M059J (cell line): ENCODE measurements around the gene ELL3. TPM values are rescaled to one million over a fixed set of nuclear protein-coding genes. Genes with fewer than 3 reads are reported as not detected.
"Not testable (repeated sequence)": the region's sequence is repeated elsewhere in the genome, so short reads cannot be mapped to it uniquely, and the experiment has no call there.

Source experiments
- DNase-seq: peaks from one replicate; pipeline ENCODE4 v3.0.0-alpha.2; 2012; ENCODE audit warnings: low read depth
- total RNA-seq: library from RNA; depleted of rRNA; stranded (reverse); fragments of >200 nt; shearing (Covaris generic); gene quantifications from 2 replicates; pipeline ENCODE4 v1.2.3, GENCODE V29; 2014

ELL3 gene
- total RNA-seq, 1 experiment from 2014 or later, result 0.86 TPM

DNA sequence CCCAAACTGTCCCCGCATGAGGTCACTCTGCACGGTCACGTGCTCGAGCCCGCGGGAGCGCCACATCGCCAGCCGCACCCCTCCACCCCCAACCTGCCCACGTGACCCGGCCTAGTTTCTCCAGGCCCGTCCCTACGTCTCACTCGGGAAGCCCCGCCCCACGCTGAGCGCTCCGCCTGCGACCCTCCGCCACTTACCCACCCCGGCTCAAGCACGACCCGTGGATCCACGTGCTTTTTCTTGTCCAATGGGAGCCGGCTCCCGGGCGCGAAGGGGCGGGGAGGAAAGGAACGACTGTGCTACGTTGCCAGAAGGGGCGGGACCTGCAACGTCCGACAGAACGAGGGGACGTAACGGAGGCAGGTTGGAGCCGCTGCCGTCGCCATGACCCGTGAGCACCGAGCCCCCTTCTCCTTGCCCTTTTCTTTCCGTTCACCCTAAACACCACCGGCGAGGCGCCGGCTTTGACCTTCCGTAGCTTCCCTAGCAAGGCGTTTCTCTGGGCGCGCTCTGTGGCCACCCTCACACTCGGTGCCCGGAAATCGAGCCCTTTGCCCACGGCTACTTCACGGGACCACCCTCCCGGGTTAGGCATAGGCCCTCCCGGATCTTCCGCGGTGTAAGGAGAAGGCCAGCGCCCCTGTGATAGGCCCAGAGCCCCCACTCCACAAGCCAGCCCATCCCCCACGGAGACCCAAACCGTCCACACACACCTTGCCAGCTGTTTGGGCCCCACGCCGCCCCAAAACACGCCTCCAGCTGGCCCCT lies 15.4 kb upstream of the ELL3 start, which contains the start of gene SERF2:
SERF2 (plus strand) TSS at position 328 of the 768 bp plus-strand sequence; CDS start at position 385, 57 bp downstream.
- DNase-seq, result peak; percentile 98

DNA sequence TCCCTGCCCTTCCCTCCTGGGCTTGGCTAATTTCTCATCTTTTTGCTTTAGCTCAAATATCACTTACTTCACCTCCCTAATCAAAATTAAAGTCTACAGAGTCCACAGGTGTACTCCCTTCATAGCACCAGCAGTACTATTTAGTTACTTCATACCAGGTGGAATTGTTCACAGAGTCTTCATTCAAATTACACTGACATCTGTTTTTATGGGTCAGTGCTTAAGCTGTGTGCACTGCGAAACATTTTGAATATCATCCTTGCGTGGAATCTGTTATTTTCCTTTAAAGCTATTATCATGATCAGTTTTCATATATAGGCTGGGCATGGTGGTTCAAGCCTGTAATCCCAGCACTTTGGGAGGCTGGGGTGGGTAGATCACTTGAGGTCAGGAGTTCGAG lies 12.6 kb upstream of the ELL3 start:
- no peak for DNase-seq

DNA sequence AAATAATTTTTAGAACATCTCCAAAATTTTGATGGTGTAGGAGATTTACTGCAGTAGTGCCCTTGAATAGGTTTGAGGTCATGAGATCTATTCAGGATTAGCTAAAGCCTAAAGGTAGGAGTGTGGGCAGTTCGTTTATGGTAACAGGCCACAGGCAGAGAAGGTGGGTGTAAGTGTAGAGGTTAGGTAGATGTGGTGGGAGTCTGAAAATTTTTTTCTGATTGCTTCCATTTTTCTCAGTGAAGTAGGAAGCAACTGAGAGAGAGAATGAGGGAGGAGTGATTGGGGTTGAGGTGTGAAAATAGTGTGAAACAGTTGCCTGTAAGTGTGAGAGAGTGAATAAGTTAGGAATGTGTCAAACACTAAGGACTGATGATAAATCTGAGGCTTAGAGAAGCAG lies 2.2 kb upstream of the ELL3 start:
- DNase-seq, result no peak

DNA sequence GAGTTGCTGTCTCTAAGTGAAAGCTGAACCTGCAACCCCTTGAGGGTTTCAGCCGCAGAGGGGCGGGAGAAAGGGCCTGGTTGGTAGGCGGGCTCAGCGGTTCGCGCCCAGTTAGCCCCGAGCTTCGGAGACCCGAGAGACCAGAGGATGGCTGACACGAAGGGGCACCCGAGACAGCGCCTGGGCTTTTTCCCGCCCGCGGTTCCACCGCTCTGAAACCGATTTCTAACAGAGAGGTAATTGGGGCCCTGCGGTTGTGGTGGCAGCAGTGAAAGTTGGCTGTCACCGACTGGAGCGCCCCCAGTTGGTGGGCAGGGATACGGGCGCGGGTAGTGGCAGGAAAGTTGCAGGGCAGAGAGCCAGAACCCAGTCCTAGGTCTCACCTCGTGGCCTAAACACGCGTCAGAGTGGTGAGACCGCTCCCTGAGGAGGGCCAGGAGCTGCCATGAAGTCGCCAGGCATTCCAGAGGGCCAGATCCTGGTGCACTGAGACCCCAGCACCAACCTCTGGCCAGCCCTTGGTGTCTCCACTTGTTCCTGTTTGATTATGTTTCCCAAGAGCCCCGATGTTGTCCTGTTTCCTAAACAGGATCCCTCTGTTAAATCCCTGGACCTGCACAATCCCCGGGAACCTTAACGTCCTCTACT lies 625 bp upstream of the ELL3 start:
- peak; percentile 73 for DNase-seq

- DNase-seq, result no peak
These were observed 557 bp downstream of the ELL3 start for GRCh38 chr15:43776101-43776717.

GRCh38 chr15:43775411-43775965 lies 1.3 kb downstream of the ELL3 start:
- peak; percentile 75 for DNase-seq

GRCh38 chr15:43774062-43774461 lies 2.7 kb downstream of the ELL3 start:
- DNase-seq, result no peak

DNA sequence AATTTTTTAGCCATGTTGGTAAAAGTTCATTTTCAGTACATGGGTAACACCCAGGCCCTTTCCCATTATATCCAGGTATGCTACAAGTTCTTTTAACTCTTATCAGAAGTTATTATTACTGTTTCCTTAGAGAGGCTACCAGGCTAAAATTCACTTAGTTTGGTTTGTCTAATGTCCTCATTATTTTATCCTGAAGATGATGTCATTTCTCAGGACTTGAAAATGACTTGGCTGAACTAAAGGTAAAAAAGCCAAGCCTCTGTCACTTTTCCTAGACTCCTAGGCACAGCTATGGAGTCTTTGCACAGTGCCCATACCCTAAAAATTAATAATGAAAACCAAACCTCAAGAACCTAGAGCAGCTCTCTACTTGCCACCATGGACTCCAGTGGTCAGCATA lies 4.1 kb downstream of the ELL3 start:
- DNase-seq, result no peak

DNA sequence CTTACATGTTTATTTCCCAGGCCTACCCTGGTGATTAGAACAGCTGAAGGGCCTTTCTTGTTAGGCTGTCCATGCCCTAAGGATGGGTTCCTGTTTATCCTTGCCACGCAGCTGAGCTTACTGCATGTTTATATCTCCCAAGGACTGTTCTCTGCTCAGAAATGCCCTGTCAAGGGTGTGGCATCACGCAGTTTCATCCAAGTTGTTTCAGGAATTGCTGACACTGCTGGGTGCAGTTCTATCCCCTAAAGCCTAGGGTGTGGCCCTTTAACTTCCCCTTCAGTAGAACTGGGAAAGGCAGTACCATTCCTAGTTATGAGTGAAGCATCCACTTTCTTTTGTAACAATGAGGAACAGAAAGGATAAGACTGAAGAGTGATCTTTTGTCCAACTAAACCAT lies 5.0 kb downstream of the ELL3 start:
- no peak for DNase-seq

DNA sequence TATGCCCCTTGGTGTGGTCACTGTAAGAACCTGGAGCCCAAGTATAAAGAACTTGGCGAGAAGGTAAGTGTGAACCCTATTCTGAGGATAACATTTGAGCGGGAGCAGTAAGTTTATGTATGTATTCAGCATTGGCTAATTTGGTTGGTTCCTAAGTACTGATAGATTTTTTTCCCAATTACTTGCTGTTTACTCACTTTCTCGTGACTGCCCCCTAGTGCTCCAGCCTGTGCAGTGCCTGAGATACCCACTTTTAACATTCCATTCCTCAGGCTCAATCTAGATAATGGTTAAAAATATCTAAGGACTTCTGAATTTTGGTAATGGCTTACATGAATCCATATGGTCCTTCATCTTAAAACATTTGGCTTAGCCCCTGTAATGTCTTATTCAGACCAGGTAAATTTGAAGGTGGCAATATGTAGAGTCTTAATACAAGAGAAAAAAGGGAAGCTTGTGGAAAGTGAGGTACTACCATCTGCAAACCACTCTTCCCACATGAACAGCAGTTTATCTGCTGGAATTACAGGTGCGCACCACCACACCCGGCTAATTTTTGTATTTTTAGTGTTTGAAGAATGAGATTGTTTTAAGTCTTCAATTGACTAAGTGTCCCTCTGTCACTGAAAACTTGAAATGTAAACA lies 7.1 kb downstream of the ELL3 start:
- peak; percentile 53 for DNase-seq

DNA sequence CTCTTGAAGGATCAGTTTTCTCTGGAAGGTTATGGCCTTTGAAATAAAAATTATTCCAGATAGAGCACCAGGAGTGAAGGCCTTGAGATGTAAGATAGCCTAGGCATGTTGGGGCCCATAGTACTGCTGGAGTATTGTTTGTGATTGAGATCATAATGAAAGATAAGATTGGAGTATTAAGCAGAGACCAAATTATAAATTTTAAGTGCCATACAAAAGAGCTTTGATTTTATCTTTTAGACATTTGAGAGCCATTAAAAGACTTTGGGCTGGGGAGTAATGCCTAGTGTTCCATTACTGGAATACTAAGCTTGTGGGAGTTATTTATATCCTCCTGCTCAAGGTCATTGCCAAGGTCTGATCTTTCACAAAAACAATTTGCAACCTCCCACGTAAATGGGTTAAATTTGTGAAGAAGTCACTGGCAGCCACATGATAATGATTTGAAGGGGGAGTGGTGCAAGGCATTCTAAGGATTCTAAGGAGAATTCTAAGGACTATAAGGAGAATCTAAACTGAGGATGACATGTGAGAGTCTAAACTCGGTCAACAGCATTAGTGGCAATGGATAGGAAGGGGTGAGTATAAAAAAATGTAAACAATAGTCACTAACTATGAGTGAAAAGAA lies 12.8 kb downstream of the ELL3 start:
- no peak for DNase-seq

GRCh38 chr15:43762824-43763223 lies 13.9 kb downstream of the ELL3 start:
- DNase-seq, result no peak

DNA sequence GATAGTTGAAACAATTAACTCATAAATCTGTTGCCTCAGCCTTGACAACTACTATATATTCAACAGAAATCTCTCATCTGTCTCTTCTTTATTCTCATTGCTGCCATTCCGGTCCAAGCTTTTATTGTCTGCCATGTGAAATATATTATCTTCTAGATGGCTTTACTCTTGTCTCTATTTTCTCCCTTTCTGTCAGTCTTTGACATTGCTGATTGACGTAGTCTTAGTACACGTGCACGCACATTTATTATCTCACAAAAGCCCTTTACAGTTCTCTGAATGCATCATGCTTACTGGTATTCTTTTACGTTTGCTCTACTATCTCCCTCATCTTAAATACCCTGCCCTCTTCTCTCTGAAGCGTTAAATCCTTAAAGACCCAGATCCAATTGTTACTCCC lies 24.9 kb downstream of the ELL3 start:
- DNase-seq, result no peak

- no peak for DNase-seq
These were observed 26.9 kb downstream of the ELL3 start for GRCh38 chr15:43749690-43750345.

DNA sequence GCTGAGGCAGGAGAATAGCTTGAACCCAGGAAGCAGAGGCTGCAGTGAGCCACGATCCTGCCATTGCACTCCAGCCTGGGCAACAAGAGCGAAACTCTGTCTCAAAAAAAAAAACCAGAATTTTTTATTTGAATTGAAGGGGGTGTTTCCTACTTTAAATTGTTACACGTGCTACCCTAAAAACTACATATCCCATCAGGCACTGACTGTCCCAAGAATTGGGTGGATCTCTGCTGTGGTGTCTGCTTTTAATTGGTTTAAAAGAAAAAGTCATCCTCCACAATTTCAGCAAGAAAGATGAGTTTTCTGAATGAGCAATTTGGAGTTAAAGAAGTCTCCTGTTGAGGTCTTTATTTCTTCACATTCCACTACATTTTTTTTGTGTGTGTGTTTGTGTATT lies 28.4 kb downstream of the ELL3 start:
- no peak for DNase-seq

DNA sequence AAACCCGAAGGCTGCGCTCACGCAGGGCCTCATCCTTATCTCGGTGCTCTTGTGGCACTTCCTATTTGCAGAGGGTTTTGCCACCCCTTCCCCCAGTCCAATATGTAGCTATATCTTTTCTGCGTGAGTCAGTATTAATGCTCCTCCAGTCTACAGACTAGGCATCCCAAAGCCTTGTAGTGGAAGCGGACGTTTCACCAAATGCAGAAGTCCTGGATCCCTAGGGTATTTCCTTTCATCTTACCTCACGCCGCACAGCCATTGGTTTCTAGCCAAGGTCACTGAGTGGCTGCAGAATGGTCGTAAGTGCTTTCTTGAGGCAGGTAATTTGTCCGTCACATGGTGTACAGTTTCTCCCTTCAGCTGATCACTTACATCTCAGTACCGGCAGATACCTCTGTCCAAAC lies 29.9 kb downstream of the ELL3 start:
- DNase-seq, result peak; percentile 48

- DNase-seq, result peak; percentile 85
These were observed 30.4 kb downstream of the ELL3 start, which contains the start of gene PDIA3 for GRCh38 chr15:43746245-43746902. TSS of gene PDIA3 (plus strand) at chr15:43746438. CDS start at chr15:43746540, 102 bp downstream.

DNA sequence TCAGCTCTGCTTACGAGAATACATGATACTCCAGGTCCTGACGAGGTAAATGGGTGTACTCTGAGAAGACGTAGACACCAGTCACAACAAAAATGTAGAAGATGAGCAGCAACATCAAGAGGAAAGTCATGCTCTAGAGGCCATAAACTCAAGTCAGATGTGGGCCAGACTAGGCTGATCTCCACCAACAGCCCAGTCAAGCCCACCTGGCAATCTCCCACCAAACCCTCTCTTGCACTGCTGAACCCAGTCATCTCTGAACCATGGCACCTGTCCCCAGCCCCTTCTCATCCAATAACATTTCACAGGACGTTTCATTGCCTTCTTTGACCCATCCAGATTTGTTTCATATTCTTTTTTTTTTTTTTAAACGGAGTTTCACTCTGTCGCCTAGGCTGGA lies 41.4 kb downstream of the ELL3 start:
- DNase-seq, result no peak

DNA sequence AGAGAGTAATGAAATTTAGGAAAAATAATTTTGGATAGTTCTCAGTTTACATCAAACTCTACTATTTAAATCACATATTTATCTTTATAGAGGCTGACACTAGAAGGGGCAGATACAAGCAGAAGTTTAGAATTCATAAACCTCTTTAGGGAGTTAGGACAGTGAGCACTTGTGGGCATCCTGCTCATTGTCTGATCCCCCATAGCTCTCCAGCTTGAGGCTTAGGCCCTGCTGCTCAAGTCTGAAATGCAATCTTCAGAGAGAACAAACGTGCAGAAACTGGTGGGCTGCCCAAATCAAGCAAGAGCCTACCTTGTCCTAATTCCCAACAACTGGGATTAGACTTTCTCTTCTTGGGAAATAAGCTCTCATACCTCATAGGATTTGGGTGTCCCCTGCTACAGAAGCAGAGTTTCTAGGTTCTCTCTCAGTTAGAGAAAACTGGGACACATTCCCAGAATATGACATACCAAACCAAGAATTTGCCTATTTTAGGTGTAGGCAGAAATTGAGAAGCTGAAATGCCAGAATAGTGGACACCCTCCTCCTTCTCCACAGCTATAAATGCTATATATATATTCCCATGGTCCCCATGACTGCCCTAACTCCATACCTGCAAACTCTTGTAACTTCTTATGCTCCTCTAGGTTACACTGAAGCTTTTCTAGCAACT lies 48.6 kb downstream of the ELL3 start:
- peak; percentile 36 for DNase-seq

- not testable (repeated sequence) for DNase-seq
These were observed 50.5 kb downstream of the ELL3 start for GRCh38 chr15:43726306-43726705.
